Loucy (cell line): ENCODE measurements around the gene TRAPPC3L.

Experiments
- CTCF ChIP-seq: fragments of 200-600 bp; sonication (generic); conservative IDR thresholded peaks from 2 replicates; pipeline ENCODE4 v1.5.1; 2014; ENCODE audit warnings: mild to moderate bottlenecking, antibody characterized with exemption, low read length
- EZH2phosphoT487 ChIP-seq: fragments of 200-600 bp; IDR thresholded peaks from 2 replicates; pipeline ENCODE4 v1.6.1; 2018; ENCODE audit warnings: antibody characterized with exemption, mild to moderate bottlenecking, moderate library complexity, borderline replicate concordance

GRCh38 chr6:116550796-116551195 lies 5.3 kb upstream of the TRAPPC3L start:
- TF ChIP-seq CTCF, result no peak
- TF ChIP-seq EZH2phosphoT487, result no peak
